Heart left ventricle (tissue), 13 donors: Measurements from ENCODE around the gene PKD1.
"Not testable (repeated sequence)": the region's sequence is repeated elsewhere in the genome, so short reads cannot be mapped to it uniquely, and the experiment has no call there.

ENCODE experiments used
- CTCF ChIP-seq, 12 donors: fragments of 200-600 bp; sonication (generic) in 4 of 12; IDR thresholded peaks; one replicate each; pipeline versions ENCODE4 v1.5.0 to v1.8.0; 2018 to 2022; ENCODE audit warnings: antibody characterized with exemption in 12 of 12, mild to moderate bottlenecking in 5 of 12
- POLR2A ChIP-seq, 2 donors: fragments of 450-650 bp; IDR thresholded peaks; one replicate each; pipeline ENCODE4 v1.6.1; 2017; ENCODE audit warnings: antibody characterized with exemption in 2 of 2, mild to moderate bottlenecking in 2 of 2, moderate library complexity in 2 of 2
- donor health status: ischemic (EF 13 %, LVEDD 7.1; RV severe dilation, severe dysfunction).
- donor health status: DM: no; HTN: yes; CAD: no.
- donor health status: DM: no; HTN: no; CAD: no.
- donor health status: ischemic (EF 25% LVEDD 6.9; RV normal size, moderate dysfunction).
- donor health status: ischemic (EF 25% LVEDD 5.7; RV mildly dilated, moderate dysfunction).
- donor health status: ischemic (EF 35%, LVEDD 5.7; RV mildly dilated, moderate dysfunction).
- donor health status: nonischemic (EF 11% LVEDD 7.7; RV severe dilation, severe dysfunction).
- donor health status: DM: yes; HTN: yes; CAD: no.
- donor health status: PGD.
- donor health status: ischemic (EF 29% LVEDD 5.4; RV normal size, mild dysfunction).
- donor health status: nonischemic (EF 23%, LVEDD 6.1; RV moderate dilation, normal function).

- not testable (repeated sequence) for TF ChIP-seq CTCF, POLR2A (IDR thresholded peaks at IDR 0.05)
Measured at GRCh38 chr16:2135071-2135470, 627 bp downstream of the PKD1 start.
